Measurements from ENCODE around the gene PHF19. TPM values are rescaled to one million over a fixed set of nuclear protein-coding genes. Genes with fewer than 3 reads are reported as not detected.

Gene PHF19
- total RNA-seq, 1 donor from 2014 or later: 39.1 TPM

DNA sequence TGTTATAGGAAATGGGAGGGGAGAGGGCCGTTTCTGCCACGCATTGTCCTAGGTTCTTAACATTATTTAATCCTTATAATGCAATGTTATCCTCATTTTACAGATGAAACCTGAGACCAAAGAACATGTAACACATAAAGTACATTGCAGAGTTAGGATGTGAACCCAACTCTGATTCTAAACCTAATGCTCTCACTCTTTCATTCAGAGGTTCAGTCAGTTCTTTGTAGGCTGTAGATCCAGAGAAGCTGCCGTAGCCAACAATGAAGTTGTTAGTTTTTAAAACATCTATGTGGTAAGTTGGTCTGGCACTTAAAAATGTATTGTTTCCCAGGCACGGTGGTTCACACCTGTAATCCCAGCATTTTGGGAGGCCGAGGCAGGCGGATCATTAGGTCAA is 23.8 kb downstream of the PHF19 start:
- DNase-seq: no peak

DNA sequence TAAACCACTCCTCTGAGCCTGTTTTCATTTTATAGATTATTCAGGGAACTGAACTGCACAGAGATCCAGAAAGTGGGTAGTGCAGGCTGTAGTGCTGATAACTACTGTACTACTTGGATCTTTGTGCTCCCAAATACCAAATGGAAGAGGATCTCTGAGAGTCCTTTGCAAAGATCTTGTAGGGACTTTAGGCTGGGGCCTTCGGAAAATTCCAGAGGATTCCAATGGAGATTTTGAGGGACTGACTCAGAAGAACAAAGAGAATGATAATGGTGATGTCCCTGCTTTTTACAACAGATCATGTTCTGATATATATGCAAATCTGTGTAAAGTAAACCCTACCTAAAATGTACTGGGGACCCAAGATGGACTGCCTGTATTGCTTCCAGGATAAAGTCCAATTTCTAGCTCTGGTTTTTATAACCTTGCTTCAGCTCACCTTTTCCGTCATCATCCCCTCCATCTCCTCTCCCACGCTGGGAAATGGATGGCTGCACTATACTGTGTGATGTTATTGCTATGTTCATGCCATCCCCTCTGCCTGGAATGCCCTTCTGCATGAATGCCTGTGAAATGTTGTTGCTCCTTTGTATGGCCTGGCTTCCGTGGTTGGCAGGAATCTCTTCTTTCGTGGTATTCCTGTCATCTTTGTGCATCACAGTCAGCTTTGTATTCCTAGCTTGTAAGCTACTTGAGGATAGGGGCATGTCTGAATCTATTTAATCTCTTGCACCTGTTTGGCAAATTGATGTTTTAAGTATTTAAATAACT is 24.6 kb downstream of the PHF19 start:
- DNase-seq: no peak

DNA sequence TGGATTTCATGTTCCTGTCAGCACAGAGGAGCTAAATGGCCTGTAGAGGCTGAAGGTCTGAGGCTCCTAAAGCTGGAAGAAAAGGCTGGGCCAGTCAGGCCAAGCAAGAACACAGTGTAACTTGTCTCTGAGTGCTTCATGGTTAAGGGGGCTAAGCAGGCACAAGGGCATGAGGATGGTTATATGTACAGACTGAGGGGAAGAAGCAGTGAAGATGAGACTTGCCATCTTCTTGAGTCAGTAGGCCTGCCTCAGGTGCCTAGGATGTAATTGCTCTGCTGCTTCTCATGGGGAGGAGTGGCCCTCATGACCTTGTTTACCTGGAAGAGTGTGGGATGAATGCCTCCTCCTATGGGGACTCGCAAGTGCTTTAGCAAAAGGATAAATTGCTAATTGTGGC is 25.5 kb downstream of the PHF19 start:
- DNase-seq: no peak

DNA sequence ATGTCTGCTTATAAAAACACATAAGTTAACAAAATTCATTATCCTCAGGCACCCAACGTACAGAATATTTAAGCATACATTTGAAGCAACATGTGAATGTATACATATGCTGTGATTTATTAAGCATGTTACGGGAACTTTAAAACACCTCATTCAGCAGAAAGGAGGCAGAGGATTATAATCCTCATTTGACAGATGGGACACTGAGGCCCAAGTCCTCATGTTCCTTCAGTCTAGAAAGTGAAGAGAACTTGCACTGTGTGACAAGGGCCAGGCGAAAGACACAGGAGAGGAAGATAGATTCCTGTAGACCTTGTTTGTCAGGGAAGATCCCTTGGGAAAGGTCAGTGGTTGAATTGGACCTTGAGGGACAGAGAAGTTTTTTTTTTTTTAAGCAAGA is 26.7 kb downstream of the PHF19 start:
- no peak for DNase-seq

DNA sequence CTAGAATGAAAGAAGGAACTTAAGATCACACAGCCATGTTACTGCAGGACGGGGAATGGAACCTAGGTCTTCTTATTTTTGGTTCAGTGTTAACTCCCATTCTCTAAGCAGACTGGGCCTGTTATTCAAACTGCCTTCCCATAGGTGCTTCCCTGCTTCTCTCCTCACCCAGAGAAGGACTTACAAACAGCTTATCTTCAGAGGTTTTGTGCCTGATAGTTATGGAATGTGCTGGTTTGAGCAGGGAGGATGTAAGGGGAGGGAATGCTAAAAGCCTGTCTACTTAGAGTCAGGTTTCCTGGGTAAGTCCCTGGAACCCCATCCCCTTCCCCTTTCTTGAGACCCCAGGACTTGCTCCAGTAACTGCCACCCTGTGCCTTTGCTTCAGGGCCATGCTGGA is 30.1 kb downstream of the PHF19 start:
- DNase-seq: no peak

DNA sequence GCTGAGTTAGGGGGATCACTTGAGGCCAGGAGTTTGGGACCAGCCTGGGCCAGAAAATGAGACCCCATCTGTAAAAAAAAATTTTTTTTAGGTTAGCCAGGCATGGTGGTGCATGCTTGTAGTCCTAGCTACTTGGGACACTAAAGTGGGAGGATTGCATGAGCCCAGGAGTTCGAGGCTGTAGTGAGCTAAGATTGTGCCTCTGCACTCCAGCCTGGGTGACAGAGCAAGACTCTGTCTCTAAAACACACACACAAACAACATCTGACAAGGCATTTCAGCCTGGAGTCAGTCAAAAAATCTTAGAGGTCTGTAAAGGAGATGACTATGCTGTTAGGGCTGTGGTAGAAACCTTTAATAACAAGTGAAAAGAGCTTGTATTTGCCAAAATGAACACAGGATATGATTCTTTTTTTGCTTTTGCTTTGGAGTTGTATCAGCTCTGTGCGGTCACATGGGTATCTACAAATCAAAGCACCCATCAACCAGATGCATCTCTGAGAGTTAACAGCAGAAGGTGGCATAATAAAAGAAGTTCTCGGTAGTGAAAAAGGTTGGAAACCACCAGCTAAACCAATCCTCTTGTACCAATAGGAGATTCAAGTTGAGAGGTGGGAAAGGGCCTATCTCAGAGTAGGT is 30.6 kb downstream of the PHF19 start:
- no peak for DNase-seq

DNA sequence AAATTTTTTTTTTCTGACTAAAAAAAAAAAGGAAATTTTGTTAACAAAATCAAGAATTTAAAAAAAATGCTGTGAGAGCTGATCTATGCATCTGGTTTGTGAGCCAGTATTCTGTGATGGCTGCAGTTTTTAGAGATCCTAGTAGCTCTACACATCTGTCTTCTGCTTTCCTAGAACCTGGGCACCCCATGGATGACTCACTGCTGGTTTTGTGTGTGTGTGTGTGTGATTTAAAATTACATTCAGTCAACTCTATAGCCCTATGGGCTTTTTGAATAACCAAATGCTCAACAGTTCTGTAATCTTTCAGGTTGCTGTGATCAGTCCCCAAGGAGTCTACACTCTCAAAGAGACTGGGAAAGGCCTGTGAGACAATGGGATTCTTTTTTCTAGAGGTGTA is 31.7 kb downstream of the PHF19 start:
- no peak for DNase-seq

DNA sequence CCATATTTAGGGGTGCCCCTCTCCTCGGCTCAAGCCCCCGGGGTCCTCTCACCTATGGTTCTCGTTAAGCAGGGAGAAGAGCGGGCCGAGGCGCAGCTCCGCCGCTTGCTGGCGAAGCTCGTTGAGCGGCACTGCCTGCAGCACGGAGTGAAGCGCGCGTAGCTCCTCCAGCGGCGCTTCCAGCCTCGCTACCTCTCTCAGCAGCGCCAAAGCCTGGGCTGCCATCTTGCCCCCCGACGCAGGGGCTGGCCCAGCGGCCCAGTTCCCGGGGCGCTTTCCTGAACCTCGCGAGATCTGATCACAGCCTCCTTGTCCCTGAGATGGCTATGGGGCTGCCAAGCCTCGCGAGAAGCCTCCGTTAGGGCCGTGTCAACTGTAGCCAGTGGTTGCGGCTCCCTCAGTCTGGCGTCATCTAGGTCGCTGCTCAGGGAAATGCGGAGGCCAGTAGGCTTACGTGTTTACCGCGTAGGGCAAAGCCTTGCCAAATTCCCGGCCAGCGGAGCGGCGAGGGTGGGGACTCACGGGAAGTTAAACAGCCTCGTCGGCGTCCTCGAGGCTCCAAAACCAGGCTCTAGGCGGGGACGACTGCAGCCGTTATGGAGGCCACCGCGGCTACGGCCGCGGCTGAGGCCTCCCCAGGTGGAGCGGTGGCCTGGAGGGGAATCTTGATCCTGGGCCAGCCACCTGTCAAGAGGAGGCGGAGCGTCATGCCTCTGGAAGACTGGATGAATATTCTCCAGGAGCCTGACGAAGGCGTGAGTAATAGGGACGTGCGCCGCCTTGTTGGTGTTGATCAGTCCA is 34.1 kb downstream of the PHF19 start, which contains the start of gene PSMD5:
Gene PSMD5, minus strand, starts transcription at position 238 of the 801 bp plus-strand sequence. Its CDS starts 13 bp downstream, at position 225.
- DNase-seq: peak; percentile 99

DNA sequence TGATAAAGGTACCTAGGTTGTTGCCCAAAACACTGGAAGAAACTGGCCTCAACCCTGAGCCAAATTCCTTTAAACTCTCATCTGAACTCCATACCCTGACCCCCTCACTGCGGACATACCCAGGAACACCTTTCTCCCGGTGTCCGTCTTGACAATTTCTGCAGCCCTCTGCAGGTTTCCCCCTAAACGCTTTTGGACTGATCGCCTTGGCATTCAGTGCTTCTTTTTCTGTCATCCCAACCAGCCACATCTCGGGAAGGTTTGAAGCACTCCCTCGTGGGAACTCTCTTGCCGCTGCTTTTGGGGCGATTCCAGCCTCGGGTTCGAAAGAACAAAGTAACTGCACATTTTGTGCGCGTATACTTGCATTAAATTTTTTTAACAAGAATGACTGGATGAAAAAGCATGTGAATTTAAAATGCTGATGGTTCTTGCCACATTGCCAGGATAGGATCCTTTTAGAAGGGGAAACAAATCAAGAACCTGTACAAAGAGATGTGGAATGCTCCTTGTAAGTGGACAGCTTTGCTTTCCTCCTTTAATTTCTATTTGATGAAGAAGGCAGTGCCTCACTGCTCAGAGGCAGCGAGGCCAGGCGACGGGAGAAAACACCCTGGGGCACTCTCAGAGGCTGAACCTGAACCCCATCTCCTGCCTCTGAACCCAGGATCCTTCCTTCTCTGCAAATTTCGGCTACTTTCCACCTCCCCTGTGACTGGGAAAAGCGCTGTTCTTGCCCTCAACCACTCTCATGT is 34.9 kb downstream of the PHF19 start:
- no peak for DNase-seq

DNA sequence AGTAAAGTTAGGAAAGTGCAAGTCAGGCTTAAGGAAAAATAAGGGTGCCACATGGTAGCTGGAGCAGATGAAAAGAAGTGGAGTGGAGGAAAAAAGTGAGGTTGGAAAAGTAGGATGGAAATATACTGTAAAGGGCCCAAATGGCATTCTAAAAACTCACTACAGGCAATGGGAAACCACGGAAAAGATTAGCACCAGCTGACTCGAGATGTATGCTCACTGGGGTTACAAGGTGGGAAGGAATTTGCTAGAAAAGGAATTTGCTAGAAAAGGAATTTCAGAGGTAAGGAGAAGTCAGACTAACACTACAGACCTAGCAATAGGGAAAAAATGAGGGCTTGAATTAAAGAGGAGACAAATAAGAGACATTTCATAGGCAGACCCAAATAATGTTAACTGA is 37.8 kb downstream of the PHF19 start:
- no peak for DNase-seq

DNA sequence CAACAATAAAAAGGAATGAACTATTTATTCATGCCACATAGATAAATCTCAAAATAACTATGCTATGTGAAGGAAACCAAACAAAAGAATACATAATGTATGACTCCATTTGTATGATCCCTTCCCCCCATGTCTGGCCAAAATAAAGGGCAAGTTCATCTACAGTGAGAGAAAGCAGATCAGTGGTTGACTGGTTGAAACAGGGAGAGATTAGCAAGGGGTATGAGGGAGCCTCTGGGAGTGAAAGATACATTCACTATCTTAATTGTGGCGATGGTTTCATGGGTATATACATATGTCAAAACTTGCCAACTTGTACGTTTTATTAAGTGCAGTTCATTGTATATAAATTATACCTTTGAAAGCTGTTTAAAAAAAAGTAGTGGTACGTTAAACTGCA is 39.1 kb downstream of the PHF19 start:
- no peak for DNase-seq

DNA sequence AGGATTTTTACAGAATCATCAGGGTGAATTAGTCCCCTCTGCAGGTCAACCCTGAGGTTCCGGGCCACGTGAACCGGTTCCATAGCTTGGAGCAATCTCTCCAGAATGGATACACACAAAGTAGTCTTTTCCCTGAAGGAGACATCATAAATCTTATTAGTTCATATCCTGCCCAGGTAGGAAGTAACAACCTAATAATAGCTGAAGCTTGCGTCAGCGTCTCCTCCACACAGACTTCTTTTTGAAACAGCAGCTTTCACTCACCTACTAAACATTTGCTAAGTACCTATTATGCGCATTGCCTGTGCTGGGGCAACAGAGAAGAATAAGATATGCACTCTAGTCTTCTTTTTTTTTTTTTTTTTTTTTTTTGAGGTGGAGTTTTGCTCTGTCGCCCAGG is 43.7 kb downstream of the PHF19 start:
- no peak for DNase-seq

DNA sequence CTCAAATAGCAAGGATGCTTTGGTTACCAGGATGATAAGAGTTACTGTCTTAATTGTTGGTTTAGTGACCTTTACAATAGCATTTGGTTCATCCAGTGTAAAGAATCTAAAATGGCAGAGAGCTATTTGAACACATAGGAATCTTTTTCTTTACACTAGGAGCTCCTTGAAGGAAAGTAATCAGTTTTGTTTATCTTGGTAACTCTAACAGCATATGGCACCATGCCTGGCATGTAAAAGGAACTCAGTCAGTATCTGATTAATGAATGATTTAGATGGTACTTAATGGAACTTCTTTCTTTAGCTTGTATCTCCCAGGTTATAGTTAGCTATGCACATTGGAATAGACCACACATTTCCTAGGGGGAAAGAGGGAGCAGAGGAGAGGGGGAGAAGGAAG is 44.2 kb downstream of the PHF19 start:
- DNase-seq: no peak

DNA sequence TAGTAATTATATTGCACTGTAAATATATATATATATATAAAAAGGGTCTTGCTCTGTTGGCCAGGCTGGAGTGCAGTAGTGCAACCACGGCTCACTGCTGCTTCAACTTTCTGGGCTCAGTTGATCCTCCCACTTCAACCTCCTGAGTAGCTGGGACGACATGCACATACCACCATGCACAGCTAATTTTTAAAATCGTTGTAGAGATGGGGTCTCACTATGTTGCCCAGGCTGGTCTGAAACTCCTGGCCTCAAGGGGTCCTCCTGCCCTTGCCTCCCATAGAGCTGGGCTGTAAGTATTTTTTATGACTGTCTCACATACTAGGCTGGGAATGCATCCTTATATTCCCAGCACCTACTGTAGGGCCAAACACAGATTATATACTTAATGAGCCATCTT is 46.1 kb downstream of the PHF19 start:
- no peak for DNase-seq

DNA sequence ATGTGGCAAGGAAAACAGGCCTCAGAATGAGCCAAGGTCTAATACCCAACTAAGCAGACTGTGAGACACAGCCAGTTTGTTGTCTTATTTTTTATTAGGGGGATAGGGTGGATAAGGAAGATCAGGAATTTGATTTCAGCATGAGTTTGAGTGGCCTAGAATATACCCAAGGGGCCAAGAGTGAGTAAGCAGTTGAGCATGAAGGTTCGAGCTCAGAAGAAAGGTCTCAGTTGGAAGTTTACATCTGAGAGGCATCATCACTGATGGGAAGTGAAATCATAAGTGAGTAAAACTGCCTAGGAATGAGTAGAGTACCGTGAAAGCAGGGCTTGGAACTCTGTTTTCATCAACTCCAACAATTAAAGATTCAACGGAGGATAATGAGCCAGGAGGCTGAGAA is 46.8 kb downstream of the PHF19 start:
- DNase-seq: no peak

DNA sequence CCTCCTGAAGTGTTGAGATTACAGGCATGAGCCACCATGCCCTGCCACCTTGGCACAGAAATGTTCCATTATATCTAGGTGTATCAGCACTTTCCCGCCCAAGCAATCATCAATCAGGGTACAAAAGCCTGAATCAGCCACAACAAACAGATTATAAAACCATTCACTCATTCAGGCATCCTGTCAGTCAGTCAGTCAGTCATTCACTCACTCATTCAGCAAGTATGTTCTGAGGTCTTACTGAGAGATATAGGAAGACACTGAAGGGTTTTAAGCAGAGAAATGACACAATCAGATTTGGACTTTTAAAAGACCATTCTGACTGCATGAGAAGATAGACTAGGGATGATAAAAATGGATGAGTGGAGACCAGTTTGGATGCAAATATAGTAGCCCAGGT is 47.3 kb downstream of the PHF19 start:
- DNase-seq: no peak

DNA sequence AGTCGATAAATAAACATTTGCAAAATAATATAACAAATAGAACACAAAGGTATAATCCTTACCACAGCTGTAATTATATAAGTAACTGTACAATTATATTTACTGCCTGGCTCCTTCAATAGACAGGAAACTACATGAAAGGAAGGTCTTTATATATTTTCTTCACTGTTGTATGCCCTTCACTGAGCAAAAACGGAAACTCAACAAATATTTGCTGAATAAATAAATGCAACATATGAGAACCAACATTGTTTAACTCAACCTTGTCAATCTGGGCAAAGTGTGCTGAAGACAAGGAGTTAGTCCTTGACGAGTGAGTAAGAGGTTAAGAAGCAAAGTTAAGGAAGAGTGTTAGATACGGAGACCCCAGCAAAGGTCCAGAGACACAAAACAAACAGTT is 56.9 kb downstream of the PHF19 start:
- no peak for DNase-seq

DNA sequence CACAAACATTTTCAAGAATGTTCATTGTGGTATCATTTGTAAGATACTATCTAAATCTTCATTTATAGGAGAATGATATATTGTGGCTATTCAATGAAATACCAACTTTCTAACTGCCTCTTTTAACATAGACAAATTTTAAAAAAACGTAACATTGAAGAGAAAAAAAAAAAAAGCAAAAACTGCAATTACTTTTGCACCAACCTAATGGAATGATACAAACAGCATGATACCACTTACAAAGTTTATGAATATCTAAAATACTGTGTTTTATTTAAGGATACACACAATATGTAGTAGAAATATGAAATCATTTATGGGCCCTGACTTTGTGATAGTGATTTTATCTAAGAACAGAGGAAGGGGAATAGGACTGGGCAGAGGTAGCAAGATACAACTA is 58.4 kb downstream of the PHF19 start:
- DNase-seq: no peak

DNA sequence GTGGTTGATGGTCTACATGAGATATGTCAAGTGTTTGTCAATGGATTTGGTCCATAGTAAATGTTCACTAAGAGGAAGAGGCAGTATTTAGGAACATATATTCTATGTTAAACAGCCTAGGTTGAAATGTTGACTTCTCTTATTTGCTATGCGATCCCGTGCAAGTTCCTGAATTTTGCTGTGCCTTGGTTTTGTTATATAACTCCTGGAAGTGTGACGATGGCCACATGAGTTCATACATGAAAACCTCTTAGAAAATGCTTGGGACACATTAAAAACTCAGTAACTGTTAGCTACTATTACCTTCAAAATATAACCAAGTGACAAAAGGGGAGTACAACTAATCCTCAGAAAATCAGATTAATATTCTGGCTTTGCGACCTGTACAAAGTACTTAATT is 61.9 kb downstream of the PHF19 start:
- DNase-seq: no peak

DNA sequence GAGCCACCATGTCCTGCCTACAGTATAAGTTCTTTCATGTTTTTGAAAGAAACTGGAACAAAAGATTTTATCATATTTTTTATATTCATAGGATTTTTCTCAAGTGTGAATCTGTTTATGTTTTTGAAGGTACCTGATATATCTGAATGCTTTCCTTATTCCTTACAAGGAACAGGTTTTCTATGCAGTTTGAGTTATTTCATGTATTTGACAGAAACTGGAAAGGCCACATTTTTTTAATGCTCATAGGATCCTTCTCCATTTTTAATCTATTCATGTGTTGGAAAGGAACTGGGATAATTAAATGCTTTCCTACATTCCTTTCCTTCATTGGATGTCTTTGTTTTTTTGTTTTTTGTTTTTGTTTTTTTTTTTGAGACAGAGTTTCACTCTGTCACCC is 68.1 kb downstream of the PHF19 start:
- no peak for DNase-seq

DNA sequence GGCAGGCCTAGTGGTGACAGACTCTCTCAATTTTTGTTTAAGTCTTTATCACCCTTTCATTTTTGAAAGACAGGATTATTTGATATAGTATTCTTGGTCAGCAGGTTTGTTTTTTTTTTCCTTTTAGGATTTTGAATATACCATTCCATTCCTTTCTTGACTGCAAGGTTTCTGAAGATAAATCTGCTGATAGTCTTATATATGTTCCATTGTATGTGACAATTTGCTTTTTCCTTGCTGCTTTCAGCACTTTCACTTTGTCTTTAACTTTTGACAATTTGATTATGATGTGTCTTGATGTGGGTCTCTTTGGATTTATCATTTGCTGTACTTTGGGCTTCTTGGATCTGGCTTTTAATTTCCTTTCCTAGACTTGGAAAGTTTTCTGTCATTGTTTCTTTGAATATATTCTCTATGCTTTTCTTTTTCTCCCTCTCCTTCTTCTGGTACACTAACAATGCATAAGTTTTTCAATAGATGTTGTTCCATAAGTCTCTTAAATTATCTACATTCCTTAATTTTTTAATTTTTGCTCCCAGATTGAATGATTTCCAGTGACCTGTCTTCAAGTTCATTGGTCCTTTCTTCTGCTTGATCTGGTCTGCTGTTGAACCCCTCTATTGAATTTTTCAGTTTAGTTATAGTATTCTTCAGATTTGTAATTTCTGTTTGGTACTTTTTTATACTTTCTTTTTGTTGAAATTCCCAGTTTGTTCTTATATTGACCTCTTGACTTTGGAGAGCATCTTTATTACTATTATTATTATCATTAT is 69.2 kb downstream of the PHF19 start:
- no peak for DNase-seq
